Stimulated activated CD4-positive, alpha-beta T cell treated with anti-CD3 and anti-CD28 coated beads, Interleukin-15, amount 100 ng/mL, for 1 hour (primary cell): ENCODE measurements around the gene AKR7A3.
A peak's percentile ranks its signal among the peaks of the same experiment; 100 is the strongest.

ENCODE experiments used
- DNase-seq, 2 donors: peaks; one replicate each; pipeline ENCODE4 v3.0.0-alpha.2; 2020; ENCODE audit warnings: low read depth in 1 of 2, low spot score in 1 of 2

Gene AKR7A3

DNA sequence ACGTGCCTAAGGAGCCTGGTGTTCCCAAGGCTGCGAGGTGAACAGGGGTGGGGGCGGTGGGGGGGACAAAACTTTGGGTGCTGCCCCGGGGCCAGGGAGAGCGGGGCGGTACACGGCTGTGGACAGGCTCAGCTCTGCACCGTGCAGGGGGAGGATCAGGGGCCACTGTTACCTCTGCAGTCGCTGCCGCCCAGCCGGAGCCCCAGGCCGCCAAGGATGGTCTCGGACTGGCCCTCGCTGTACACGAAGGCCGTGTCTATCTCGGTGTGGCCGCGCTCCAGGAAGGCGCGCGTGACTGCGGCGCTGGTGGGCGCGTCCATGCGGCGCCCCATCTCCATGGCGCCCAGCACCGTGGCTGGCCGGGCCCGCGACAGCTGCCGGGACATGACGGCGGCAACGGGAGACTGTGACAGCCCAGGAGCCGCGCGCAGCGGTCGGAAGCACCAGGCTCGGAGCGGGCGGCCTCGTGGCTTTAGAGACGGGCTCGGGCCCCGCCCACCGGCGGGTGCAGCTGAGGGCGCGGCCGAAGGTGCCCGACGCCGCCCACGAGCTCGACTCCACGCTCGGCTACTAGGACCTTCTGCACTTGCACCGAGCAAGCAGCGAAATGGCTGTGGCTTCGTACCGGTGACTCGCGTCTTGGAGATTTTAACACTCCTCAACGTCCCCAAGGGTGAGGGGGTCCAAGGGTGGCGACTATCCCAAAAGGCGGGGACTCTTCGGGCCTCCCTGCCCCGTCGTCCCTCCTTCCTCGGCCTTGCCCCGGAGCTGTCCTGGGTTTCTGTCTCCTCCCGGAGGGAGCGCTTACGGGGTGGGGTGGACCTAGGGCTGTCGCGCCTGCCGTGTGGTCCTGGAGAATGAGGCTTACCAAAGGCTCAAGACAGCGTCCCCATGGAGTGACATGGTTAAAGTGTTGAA, at the start of gene AKR7A3:
TSS of gene AKR7A3 (minus strand) at position 447 of the 918 bp plus-strand sequence. CDS start at position 386, 61 bp downstream.
- peak in 1 of 2 donors; percentile 39 for DNase-seq

DNA sequence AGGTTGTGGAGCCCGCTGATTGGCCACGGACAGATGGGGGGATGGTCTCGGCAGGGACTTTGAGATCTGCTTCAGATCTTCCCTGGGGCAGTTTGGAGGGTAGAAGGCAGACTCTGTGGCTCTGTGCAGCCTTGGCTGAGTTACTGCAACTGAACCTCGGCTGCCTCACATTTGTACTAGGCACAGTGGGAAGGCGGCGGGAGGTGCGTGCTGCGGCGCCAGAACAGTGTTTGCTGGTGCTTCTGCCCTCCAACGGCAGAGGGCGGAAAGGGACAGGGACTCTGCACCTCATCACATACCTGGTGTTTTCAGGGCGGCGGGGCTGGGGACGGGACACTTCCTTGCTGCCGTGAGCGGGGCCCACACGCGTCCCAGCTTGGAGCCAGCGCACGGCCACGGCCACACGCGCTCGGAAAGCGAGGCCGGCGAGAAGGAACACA, 49.8 kb upstream of the AKR7A3 start:
- no peak for DNase-seq

DNA sequence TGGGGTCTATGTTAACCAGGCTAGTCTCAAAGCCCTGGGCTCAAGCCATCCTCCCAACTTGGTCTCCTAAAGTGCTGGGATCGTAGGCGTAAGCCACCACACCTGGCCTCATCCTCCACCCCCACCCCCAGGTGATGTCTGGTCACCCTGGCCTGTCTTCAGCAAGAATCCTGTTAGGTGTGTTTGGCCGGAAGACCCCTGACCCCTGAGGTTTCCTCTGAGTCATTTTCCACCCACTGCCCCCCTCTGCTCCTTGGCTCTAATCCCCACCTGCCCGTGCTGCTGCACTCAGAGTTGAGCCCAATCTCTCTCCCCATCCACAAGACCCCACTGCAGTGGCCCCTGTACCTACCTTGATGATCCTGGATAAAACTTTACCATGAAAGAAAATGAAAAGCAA, 48.7 kb upstream of the AKR7A3 start:
- no peak for DNase-seq

DNA sequence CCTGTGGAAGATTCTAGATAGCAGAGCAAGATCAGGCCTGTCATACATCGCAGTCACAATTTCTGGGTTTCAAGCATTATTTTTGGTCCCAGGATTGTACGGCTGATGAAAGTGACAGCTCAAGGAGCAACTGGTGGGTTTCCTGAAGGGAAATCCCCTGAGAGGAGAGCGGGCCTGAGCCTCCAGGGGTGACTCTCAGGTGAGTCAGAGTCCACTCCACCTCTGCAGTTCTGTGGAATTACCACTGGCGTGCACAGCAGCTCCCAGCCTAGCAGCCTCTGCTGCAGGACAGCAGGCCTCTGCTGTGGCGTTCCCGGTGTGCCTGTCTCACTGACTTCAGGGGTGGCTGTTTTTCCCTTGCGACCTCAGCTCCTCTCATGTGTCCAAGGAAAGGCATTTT, 48.0 kb upstream of the AKR7A3 start:
- peak in 1 of 2 donors; percentile 17 for DNase-seq

DNA sequence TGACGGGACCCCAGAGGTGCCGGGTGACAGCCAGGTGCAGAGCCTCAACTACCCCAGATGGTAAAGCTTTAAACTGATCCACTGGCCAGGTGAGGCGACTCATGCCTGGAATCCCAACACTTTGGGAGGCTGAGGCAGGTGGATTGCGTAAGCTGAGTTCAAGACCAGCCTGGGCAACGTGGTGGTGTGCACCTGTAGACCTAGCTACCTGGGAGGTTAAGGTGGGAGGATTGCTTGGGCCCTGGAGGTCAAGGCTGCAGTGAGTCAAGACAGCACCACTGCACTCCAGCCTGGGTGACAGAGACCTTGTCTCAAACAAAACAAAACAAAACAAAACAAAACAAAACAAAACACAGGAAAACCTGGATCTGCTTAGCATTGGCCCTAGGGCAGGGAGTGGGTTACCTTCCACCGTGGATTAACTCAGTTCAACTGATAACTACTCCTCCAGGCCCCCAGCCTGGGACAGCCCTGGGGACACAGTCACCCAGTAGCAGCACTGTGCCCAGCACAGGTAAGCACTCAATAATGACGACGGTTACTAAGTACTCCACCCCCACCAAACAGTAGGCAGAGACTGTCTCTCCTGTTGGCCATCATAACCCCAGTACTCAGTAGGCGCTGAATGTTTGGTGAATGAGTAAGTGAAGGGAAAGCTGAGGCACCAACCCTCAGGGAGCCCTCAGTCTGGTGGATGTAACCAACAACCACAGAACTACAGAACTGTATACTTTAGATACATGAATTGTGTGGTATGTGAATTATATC, 45.2 kb upstream of the AKR7A3 start:
- no peak for DNase-seq

DNA sequence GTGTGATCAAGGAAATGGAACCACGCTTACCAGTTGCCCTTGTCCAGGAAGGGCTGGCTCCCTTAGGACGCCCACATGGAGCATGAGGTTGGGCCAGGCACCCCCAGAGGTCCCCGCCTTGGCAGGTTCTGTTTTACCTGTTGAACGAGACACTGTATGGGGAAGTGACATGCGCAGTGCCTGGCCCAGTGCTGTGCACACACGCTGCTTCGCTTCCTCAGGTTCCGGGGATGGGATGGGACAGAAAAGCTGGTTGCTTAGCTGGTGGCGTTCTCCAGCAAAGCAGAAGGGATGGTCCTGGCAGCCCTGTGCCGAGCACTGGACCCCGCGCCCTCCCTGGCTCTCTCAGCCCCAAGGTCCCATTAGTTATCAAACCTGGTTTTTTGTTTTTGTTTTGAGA, 44.3 kb upstream of the AKR7A3 start:
- no peak for DNase-seq

DNA sequence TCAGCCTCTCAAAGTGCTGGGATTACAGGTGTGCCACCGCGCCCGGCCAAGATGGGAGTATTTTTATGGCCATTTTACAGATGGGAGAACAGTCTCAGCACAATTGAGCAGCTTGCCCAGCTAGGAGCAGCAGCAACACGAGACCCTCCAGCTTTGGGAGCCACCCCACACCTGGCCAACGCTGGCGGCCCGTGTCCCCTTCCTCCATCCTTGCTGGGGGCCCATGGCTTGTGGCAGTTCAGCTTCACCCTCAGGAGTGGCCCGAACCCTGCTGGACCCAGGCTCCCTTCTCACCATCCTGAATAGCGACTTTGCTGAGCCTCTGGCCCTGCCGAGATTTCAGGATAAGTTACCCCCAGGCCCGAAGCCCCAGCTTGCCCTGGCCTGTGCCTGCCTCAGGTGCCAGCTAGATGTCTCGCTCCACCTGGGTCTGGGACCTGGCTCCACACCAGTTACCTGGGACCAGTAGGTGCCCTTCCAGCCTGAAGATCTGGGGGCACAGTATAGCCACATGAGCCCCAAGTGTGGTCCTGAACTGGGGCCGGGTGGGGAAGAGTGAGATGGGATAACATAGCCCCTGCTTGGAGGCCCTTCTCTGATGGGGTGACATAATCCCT, 42.8 kb upstream of the AKR7A3 start:
- DNase-seq = no peak

DNA sequence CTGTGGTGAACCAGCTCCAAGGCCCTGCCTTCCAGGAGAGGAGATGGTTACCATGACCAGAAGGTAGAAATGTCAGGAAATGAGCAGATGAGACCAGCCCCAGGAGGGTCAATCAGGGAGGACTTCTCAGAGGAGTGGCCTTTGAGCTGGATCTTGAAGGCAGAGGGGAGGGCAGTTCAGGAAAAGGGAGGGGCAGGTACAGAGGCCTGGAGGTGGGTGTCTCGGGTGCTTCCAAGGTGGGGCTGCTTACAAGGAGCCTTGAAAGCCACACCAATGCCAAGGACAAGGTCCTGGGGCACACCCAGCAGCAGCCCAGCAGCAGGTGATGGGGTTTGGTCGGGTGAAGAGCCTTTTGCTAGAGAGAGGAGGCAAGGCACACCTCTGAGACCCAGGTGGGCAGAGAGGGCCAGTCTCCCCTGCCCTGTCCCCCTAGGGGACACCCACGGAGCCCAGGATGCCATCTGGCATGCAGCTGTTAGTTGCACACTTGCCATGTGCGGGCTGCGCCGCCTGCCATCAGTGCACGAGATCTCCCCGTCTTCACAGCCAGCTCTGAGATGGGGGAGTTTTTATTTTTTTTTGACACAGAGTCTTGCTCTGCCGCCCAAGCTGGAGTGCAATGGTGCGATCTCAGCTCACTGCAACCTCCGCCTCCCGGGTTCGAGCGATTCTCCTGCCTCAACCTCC, 42.0 kb upstream of the AKR7A3 start:
- no peak for DNase-seq

DNA sequence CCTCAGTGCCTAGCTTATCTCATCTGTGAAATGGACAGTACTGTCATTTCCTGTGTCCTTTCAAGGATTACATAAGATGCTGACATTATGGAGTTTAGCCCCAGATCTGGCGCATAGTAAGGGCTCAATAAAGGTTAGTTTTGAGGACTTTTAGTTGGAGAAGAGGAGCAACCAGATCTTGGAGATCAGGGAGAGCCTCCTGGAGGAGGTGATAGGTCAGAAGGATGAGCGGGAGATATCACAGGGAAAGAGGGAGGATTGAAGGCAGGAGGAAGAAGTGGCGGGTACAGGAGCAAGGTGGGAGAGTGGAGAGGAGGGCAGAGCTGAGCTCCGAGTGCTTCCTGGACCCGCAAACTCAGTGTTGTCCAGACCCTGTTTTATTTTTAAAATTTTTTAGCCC, 41.0 kb upstream of the AKR7A3 start:
- no peak for DNase-seq

DNA sequence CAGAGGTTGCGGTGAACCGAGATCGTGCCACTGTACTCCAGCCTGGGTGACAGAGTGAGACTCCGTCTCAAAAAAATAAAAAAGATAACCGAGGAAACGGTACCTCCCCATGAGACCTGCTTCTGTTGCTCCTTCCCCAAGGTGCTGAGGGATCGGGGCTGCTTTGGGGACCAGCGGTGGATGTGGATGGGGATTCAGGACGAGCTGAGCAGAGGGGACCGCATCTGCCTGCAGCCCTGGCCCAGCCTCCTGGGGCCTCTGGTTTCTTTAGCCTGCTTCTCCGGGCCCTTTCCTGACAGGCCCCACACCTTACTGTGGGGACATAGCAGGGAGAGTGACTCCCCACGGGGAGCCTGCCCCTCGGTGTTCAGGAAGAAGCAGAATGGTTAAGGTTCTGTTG, 40.6 kb upstream of the AKR7A3 start:
- no peak for DNase-seq

DNA sequence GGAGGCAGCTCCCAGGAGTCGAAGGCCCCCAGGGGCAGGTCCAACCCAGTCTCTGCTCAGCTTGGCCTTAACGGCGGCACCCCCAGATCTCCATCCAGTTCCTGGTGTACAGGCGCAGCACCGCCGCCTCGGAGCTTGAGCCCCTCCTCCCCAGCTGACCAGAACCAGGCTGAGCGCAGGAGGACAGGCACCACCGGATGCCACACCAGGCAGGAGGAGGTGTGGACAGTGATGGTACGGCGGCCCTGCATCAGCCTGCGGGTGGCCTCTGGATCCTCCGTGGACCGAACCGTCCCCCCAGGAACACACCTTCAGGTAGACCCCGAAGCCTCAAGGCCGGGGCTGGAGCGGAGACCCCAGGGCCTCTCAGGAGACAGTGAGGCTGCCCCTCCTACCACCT, 39.9 kb upstream of the AKR7A3 start:
- no peak for DNase-seq

DNA sequence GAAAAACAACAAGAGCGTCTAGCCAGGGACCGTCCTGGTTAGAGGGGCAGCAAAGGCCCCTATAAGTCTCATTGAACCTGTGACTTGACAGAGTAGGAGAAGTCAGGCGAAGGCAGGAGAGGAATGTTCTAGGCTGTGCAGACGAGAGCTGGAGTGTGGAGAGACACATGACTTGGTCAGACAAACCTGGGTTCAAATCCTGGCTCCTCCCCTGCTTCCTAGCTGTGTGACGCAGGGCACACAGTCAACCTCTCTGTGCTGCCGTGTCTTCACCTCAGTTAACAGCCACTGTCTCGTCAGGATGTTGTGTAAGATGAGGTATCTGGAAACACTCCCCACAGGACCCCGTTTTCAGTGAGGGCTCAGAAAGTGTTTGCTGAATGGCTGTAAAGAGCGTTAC, 39.2 kb upstream of the AKR7A3 start:
- DNase-seq = no peak

DNA sequence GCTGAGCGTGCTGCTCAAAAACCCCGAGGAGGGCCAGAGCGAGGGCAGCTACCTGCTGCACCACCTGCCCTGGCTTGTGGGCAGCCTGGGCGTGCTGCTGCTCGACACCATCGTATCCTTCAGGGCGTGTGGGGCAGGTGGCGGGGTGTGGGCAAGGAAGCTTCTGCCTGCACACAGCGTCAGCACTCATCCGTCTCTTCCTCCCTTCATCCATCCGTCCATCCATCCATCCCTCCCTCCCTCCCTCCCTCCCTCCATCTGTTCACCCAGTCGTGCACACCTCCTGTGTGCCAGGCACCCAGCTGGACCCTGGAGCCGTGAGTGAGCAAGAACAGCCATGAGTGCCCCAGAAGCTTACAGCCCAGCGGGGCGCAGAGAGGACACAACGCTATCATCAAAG, 38.7 kb upstream of the AKR7A3 start:
- no peak for DNase-seq

DNA sequence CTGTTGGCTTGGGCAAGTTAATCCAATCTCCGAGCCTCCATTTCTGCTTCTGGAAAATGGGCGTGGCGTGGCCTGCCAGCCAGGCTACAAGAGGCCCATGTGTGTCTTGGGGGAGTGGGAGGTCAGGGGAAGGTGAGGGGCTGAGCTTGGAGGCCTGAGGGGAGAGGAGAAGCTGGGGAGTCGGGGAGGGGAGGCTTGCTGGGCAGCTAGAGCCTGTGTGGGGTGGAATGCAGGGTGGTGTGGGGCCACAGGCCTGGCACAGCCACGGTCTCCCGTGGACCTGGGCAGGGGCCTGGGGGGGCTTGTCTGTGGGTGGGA, 38.1 kb upstream of the AKR7A3 start:
- DNase-seq = no peak

DNA sequence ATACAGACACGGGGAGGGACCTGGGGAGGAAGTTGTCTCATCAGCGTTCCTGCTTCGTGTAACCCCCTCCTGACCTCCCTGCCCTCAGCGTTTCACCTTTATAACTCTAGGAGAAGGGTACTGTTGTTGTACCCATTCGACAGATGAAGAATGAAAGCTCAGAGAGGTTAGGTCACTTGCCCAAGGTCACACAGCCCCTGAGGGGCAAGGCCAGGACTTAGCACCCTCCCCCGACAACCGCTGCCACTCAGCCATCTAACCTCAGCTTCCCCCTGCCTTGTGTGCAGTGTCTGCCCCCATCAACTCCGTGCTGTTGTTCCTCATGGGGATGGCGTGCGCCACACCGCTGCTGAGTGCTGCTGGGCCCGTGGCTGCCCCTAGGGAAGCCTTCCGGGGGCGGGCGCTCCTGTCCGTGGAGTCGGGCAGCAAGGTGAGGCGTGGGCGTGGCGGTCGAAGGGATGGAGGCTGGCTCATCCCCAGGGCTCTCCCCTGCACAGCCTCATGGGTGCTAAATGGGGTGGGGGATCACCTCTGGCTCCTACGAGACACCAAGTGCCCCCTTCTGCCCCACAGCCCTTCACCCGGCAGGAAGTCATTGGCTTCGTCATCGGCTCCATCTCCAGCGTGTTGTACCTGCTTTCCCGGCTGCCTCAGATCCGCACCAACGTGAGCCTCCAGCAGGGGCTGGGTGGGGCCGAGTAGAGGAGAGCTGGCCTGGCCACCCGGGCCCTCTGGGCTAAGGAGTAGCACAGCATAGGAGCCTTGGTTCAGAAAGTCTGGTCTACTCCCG, 37.6 kb upstream of the AKR7A3 start:
- DNase-seq = no peak

DNA sequence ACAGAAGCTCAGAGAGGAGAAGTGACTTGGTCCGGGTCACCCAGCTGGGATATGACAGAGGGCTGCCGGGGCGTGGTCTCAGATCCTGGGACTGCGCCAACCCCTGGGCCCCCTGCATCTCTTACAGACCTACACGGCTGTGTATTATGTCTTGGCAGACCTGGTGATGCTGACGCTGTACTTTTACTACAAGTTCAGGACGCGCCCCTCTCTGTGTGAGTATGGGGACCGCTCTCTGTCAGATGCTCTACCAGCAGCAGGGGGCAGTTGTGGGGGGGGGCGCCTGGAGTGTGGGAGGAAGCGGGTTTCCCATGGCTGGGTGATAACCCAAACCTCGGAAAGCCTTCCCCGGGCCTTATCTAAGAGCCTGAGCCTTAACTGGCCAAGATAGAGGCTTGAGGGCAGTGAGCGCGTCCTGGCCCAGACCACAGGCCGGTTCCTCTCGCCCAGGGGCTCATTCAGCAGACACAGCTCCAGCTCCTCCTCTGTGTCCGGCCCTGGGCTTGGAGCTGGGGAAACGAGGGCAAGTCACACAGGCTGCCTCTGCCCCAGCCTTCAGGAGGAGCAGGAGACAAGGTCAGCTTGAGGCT, 36.9 kb upstream of the AKR7A3 start:
- DNase-seq = no peak

DNA sequence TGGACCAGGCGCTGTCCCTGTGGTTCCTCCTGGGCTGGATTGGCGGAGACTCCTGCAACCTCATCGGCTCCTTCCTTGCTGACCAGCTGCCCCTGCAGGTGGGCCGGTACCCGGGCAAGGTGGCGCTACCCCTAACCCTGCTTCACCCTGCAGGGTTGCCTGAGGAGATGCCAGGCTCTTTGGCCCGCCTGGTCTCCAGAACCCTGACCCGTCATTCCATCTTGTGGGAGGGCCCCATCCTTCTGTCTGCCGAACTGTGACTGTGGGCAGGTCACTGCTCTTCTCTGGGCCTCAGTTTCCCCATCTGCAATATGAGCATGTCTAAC, 36.1 kb upstream of the AKR7A3 start:
- DNase-seq = no peak

DNA sequence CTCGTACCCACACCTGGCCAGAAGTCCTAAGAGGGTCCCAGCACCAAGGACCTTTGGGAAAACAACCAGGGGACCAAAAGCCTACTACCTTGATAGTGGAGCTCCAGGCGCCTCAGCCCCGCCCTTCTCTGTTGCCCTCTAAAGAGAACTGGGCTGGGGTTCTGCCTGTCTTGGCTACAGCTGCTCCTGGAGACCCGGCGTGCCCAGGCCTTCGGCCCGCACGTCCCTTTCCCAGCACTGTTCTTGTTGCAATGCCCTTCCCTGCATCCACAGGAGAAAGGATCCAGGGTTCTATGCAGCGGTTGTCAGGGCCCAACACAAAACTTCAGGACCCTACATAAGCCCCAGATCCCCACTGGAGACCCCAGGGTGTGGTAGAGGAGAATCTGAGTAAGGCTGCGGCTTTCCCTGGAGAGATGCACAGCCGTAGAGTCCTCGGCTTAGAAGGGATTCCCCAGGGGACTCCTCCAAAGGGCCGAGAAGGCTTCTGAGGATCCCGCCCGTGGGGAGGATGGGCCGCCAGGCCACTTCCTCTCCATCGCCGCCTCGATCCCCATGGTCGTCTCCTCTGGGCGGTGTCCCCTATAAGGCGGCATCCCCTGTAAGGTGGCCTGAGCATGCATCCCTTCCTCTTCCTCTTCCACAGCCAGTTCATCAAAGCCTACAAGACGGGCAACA, 35.6 kb upstream of the AKR7A3 start:
- no peak for DNase-seq

DNA sequence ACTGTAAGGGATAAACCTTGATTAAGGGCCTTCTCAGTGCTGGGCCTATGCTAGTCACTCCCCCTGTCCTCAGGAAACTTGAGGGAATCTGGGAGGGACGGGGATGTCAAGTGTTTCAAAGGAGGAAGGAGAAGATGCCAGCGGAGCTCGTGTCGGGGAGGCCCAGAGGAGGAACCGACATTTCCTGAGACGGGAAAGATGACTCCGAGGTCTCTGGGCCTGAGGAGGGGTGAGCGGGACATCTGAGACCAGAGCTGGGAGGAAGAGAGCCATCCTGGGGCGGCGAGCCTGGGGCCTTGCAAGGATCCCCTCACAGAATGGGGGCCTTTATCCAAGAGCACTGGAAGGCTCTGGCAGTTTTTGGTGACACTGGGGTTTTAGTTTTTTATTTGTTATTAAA, 33.9 kb upstream of the AKR7A3 start:
- DNase-seq = no peak

DNA sequence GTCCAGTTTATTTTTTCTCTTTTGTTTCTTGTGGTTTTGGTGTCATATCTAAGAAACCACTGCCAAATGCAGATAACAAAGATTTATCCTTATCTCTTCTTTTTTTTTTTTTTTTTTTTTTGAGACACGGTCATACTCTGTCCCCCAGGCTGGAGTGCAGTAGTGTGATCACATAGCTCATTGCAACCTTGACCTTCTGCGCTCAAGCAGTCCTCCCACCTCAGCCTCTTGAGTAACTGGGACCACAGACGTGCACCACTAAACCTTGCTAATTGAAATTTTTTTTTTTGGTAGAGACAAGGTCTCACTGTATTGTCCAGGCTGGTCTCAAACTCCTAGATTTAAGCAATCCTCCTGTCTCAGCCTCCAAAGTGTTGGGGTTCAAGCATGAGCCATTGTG, 32.5 kb upstream of the AKR7A3 start:
- DNase-seq = no peak
